ENCODE measurements around the gene INTS3. TPM values are rescaled to one million over a fixed set of nuclear protein-coding genes. Genes with fewer than 3 reads are reported as not detected.
A peak's percentile ranks its signal among the peaks of the same experiment; 100 is the strongest.

The INTS3 gene
- total and polyA plus RNA-seq, 2 of the 8 experiments (the other 6 are each of a cell fraction or from before 2014, with no cell fraction given) = 66.8 to 93.2 TPM

GRCh38 chr1:153794624-153795329, 66.9 kb downstream of the INTS3 start:
- DNase-seq (ENCODE audit: low read depth in 1 of 2, low spot score in 2 of 2) (peak in 1 of 2 experiments; percentile 52), FAIRE-seq (no peak)
- H3K23ac ChIP-seq (ENCODE audit: insufficient read length) = no peak overlapping the region
- no peak for TF ChIP-seq BRCA1 (IDR thresholded peaks at IDR 0.05; ENCODE audit: low read depth, low read length)
- no peak for TF ChIP-seq EZH2 (IDR thresholded peaks at IDR 0.05; ENCODE audit: low read depth, low read length, severe bottlenecking)
- TF ChIP-seq GABPA (IDR thresholded peaks at IDR 0.05; ENCODE audit: borderline replicate concordance, insufficient read depth, low read length) = no peak
- no peak for TF ChIP-seq SAP30 (IDR thresholded peaks at IDR 0.05; ENCODE audit: insufficient read depth, insufficient replicate concordance, low read length)
- TF ChIP-seq NRF1 (IDR thresholded peaks at IDR 0.05; ENCODE audit: low read depth, low read length) = no peak
- no peak for TF ChIP-seq POLR2AphosphoS5 (IDR thresholded peaks at IDR 0.05; ENCODE audit: low read depth, low read length)
- no peak for TF ChIP-seq BACH1 (IDR thresholded peaks at IDR 0.05; ENCODE audit: low read length)
- no peak for TF ChIP-seq TBP (IDR thresholded peaks at IDR 0.05; ENCODE audit: low read depth, low read length)
- TF ChIP-seq TAF1 (IDR thresholded peaks at IDR 0.05; ENCODE audit: low read depth, low read length) = no peak
- TF ChIP-seq YY1 (IDR thresholded peaks at IDR 0.05; ENCODE audit: low read depth, low read length) = no peak
- H2BK15ac ChIP-seq (ENCODE audit: low read length) = peak overlapping the region; percentile 97; the same call in 1 of the 2 replicates
- H4K20me1 ChIP-seq (replicated peaks in 1 of 2; ENCODE audit: control insufficient read depth in 1 of 2, insufficient read depth in 2 of 2, low read length in 2 of 2) = peaks cover 0 to 4% of the 10 kb centered on the region in 2 experiments
- no peaks in the 10 kb centered on the region; the same call in 1 of the 2 replicates for H3K23me2 ChIP-seq (ENCODE audit: low read depth, low read length)
- H2BK5ac ChIP-seq (ENCODE audit: low read depth, low read length) = peak overlapping the region; percentile 83; the same call in 1 of the 2 replicates
- H3K14ac ChIP-seq (ENCODE audit: insufficient read length) = no peak overlapping the region
- peaks cover 6 to 32% (median 22%) of the 10 kb centered on the region in 4 experiments for H3K4me1 ChIP-seq (replicated peaks in 1 of 4; ENCODE audit: control insufficient read depth in 3 of 4, insufficient read depth in 4 of 4, low read length in 3 of 4)
- CTCF ChIA-PET (ENCODE audit: partially characterized antibody) = interaction anchor here (0.5 to 1.3 kb wide), 4 partner anchors 33 to 269 kb away, joined by 3 to 5 read pairs (median 4); no protein-coding TSS in a partner anchor
- peak overlapping the region; percentile 15 for H3K18ac ChIP-seq (ENCODE audit: extremely low read depth, low read length)
- H2BK120ac ChIP-seq (replicated peaks; ENCODE audit: low read depth, low read length) = peak overlapping the region; percentile 74
- H3K27me3 ChIP-seq (replicated peaks in 1 of 4; ENCODE audit: control insufficient read depth in 3 of 4, extremely low read depth in 1 of 4, insufficient read depth in 3 of 4, low read length in 3 of 4) = no peaks in the 10 kb centered on the region; a peak in 1 of 7 replicates
- peak overlapping the region; percentile 38 for H2BK20ac ChIP-seq (ENCODE audit: low read length)
- H3K4me3 ChIP-seq (ENCODE audit: extremely low read depth in 1 of 4, insufficient read depth in 2 of 4, low read depth in 3 of 4, low read length in 4 of 4) = peak overlapping the region in 2 of 4 experiments; percentile 6 to 48; a peak in 5 of 8 replicates
- no peak overlapping the region for H3K27ac ChIP-seq (ENCODE audit: low read depth, low read length)
- H3K9me3 ChIP-seq (ENCODE audit: insufficient read depth in 2 of 2, low read depth in 1 of 2, low read length in 1 of 2) = no peaks in the 10 kb centered on the region
- peak overlapping the region in 1 of 4 experiments; percentile 15; a peak in 1 of 7 replicates for H3K9ac ChIP-seq (replicated peaks in 1 of 4; ENCODE audit: extremely low read depth in 1 of 4, low read depth in 3 of 4, low read length in 3 of 4)
- POLR2A ChIA-PET (ENCODE audit: partially characterized antibody) = interaction anchor here (0.6 to 15.1 kb wide), 5 partner anchors 11 to 198 kb away, joined by 3 to 153 read pairs (median 4); partner anchors contain the start of genes GATAD2B, JTB and RPS27
- peak overlapping the region; percentile 18 for H4K5ac ChIP-seq (ENCODE audit: insufficient read length, low read depth, low read length)
- peak overlapping the region; percentile 71 for H3K4ac ChIP-seq (replicated peaks; ENCODE audit: insufficient read length, low read depth, low read length)
- no peaks in the 10 kb centered on the region for H3K79me2 ChIP-seq (ENCODE audit: control insufficient read depth in 1 of 2, insufficient read depth in 2 of 2, low read length in 2 of 2)
- peak overlapping the region; percentile 4 for H4K91ac ChIP-seq (replicated peaks; ENCODE audit: insufficient read length, low read length)
- H3K56ac ChIP-seq (replicated peaks; ENCODE audit: insufficient read length, low read depth, low read length) = no peak overlapping the region
- peak overlapping the region; percentile 80; the same call in 1 of the 2 replicates for H2BK12ac ChIP-seq (ENCODE audit: low read depth, low read length)
- H2AFZ ChIP-seq (ENCODE audit: low read length) = no peak overlapping the region
- peak overlapping the region; percentile 60 to 61 for H3K4me2 ChIP-seq (ENCODE audit: insufficient read depth in 1 of 2, low read depth in 2 of 2, low read length in 2 of 2)
- H2AK5ac ChIP-seq (ENCODE audit: low read depth, low read length) = peak overlapping the region; percentile 59; the same call in 1 of the 2 replicates
- no peaks in the 10 kb centered on the region; a peak in 1 of 8 replicates for H3K36me3 ChIP-seq (ENCODE audit: control insufficient read depth in 2 of 4, insufficient read depth in 4 of 4, low read length in 3 of 4)
- WGBS, 2 experiments (ENCODE audit: extremely low coverage in 1 of 2, insufficient coverage in 1 of 2, insufficient read length in 1 of 2, insufficient replicate concordance in 2 of 2, low coverage in 1 of 2, low lambda C conversion rate in 2 of 2, missing lambda C conversion rate in 1 of 2) = 79% methylated on average over 8 of the region's 14 CpGs; no CpG with 5 or more reads in 1 of the 2 experiments
- no peaks in the 10 kb centered on the region for H3K79me1 ChIP-seq (ENCODE audit: low read depth, low read length)
- peak overlapping the region; percentile 54; the same call in 1 of the 2 replicates for H4K8ac ChIP-seq (ENCODE audit: extremely low read depth, insufficient read depth, low read length)

Measured in H1 (cell line).